GM18870 (cell line): ENCODE results near the gene CXCL13.
"Not testable (repeated sequence)": the region's sequence is repeated elsewhere in the genome, so short reads cannot be mapped to it uniquely, and the experiment has no call there.

Source experiments
- ATAC-seq: cut with Tn5 transposase; IDR thresholded peaks from one replicate; pipeline ENCODE4 v1.9.1; 2021; ENCODE audit warnings: moderate library complexity; ENCODE audit not compliant: unreplicated experiment

Gene CXCL13

DNA sequence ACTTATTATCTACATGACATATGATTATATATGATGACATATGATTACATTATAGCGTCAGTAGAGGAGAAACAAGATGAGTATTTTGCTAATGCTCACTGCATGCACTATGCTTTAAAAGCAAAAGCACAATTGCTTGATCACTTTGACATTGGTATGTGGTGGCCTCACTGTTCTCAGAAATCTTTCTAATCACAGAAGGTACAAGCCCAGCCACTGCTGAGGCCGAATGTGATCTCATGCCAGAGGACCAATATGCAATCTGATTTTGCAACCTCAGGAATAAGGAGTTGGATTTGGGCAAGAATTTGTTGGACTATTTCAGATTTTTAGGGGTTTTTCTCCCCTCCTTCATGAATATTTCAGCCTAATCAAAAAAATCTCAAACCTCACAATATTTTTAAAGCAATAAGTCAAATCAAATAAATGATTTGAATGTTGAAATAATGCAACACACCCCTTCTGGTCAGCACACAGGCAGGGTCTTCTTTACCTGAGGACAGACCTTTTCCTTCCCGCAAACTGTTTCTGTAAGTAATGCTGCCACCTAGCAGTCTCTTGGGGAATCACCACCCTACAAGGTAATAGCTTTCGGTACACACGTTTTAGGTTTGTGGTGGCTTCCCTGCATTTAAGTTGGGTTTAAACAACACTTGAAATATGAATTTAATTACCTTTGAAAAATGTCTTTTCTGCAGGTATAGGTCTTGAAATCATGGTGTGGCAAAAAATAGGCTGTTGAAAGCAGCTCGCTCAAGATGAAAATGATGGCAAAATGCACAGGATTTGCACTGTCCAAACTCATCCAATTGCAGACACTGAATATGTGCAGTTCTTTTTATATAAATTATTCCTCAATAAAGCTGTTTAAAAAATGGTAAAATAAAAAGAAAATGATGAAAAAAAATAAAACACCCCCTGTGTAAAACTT lies 4.8 kb upstream of the CXCL13 start:
- ATAC-seq: no peak

DNA sequence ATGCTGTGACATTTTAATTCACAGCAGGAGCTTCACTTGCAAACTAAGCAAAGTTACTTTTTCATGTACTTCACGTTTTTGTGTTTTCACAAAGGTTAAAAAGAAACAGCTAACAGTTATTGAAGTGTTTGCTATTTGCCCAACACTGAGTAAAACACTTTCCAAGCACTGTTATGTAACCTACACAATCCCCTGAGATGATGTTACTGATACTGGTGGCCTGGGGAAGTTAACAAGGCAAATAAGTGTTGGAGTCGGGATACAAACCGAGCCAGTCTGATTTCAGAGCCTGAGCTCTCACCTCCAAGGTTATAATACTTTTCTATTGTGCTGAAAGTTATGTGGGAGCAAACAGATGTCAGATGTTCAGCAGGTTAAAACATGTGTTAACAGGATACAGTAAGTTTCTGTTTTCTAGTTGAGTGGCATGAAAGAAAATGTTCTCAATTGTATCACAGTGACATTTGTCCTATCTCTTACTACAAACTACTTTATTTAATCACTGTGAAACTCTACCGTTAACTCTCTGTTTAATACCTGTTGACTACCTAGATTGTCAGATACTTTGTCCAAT lies 3.9 kb upstream of the CXCL13 start:
- ATAC-seq: peak; percentile 51

DNA sequence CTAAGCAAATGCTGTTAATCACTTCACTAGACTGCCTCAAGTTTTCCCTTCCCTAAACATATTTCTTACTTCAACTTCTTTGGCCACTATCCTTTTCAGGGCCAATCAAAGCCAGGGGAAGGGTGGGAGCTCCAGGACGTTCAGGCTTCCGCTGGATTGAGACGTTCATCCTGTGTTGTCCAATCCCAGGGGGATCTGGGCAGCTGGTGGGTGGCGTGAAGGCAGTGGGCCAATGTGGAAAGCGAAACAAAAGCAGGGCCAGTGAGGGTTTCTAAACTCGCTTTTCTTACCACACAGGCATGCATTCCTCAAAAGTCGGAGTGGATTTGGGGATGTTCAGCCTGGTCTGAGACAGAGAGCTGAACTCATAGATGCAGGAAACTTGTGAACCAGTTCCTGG lies 7.6 kb downstream of the CXCL13 start:
- ATAC-seq: no peak

DNA sequence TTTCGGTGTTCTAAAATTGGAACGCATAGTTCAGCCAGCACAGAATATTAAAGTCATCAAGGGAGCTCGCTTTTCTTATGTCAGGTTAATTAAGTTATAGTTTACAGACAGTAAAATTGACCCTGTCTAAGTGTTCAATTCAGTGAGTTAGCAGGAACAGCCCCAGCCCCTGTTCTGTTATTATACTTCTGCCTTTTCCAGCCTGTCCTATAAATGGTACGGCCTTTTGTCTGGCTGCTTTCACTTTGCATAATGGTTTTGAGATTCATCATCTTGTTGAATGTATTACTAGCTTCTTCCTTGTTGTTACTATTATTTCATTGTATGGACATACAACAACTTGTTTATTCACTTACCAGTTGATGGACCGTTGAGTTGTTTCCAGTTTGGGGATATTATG lies 9.5 kb downstream of the CXCL13 start:
- no peak for ATAC-seq

DNA sequence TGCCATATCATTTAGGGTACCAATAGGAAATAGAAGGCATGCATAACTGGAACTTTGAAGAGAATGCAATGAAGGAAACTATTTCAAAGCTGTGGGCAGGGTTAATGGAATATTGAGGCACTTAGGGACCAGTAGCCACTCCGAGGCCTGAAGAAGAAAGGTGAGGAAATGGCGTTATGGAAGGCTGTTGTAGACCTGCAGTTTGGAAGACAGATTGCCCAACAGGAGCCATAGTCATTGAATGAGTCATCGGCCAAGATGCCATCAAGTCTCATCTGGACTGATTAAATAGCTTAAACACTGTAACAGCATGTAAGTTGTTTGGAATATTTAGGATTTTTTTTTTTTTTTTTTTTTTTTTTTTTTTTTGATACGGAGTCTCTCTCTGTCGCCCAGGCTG lies 11.6 kb downstream of the CXCL13 start:
- no peak for ATAC-seq

DNA sequence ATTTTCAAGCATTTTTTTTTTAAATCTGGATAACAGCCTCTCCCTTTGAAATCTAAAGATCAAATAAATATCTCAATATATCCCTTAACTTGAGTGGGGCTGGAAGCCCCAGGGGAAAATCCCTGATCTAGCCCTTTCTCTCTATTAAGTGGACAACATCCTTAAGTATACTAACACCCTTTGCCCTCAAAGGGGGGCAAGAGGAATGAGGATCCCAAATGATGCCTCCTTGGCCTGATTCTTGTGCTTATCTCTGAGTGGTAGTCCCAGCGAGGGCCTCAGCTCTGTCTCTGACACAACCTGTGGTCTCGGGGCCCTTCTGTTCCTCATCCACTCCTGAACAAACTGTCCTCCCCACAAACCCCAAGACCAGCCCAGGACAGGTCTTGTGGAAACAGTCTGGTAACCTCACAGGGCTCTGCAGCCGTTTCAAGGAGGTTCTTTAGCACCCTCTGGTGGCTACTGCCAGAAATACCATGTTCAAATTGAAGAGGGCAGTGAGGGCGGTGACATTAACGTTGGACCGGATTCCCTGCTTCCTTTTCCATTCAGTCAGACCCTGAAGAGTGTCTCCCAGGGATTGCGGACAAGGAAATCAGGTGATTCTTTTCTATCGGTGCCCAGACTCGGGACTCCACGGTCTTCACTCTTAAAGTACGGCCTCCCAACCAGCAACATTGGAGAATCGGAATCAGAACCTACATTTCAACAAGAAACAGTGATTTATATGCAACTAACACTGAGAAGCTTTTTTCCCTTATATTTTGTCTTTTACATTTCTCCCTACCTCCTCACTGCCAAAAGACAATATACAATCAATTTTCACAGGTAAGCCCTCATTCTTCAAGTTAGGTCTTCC lies 13.0 kb downstream of the CXCL13 start:
- peak; percentile 82 for ATAC-seq

DNA sequence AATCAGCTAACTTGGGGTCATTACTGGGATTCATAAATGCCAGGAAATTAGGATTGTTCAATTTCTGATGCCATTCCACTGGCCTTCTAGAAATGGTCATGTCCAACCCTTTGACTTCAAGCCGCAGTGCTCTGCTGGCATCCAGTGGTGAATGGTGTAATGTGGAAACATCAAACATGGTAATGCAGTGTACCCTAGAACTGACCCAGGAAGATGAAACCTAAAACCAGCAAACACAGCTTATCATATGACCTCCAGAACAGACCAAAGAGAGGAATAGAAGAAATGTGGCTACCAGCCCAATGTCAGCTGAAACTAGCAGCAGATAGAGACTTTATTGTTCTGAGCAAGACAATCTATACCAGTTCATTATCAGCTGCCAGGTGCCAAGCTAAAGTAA lies 13.8 kb downstream of the CXCL13 start:
- ATAC-seq: no peak

DNA sequence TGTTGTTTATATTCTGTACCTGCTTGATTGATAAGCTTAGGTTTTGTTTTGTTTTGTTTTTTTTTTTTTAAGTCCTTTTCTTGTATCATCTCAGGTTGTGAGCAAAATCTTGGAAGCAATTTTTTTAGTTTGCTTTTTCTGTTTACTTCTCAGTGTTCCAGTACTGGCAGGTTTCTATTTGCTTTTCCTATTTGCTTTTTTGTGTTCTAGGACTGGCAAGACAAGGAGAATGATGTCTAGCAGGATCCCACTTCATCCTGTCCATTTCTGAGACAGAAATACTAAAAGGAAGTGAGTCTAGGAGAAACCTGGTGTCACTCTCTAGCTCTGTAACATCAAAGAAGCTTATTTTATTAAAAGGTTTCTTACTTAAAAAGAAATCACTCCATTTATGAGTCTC lies 15.6 kb downstream of the CXCL13 start:
- no peak for ATAC-seq

DNA sequence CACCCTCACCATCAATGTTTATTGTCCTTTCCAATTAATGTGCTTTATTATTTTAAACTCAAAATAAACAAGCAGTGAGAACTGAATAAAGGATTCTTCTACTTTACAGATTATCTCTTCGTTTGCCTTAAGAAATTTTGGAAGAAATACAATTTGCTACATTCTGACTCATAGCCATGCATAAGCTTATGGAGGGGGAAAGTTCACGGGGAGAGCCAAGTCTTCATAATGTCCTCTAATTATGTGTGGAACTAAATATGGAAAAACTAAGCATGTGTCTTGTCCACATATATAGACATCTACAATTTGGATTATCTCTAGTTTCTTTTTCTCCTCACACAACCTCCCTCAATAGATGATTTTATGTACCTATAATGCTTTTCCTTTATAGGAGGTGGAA lies 17.5 kb downstream of the CXCL13 start:
- ATAC-seq: no peak

DNA sequence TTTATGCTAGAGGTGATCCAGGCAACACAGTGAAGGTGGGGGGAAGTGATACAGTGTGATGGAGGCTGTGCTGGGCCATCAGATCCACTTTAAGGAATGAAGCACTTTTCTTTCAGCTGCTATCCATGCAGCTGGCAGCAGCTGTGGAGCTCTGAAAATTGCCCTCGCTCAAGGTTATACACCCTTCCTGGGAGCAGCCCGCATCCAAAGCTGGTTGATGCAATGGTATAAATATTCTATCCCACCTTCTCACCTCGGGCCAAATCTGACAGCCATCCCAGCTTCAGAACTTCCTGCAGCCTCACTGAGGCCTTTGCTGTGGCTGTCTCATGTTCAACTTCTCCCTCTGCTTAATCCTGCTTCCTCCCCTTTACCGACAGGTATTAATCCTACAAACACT lies 18.6 kb downstream of the CXCL13 start:
- ATAC-seq: no peak

DNA sequence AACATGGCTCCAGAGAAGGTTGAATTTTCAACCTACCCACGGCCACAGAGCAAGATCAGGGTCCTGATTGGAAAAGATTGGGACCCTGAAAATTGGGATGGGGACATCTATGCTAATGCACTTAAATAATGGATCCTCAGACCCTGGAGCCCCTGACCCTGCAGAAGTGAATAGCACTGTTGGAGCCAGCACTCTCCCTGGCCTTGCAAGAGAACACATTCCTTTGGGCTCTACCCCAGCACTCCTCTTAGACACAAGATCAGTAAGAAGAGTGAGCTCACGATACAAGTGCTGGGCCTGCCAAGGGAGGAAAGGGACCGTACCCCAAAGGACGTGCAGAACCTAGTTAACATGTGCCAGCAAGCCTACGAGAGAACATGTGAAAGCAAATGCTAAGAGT lies 19.9 kb downstream of the CXCL13 start:
- no peak for ATAC-seq

DNA sequence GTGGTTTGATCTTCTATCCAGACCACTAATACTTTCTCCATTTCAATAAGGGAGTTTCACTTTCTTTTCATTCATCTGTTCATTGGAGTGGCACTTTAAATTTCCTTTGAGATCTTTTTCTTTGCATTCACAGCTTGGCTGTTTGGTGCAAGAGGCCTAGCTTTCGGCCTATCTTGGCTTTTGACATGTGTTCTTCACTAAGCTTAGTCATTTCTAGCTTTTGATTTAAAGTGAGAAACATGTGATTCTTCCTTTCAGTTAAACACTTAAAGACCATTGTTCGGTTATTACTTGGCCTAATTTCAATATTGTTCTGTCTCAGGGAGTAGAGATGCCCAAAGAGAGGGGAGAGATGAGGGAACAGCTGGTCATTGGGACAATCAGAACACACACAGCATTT lies 24.3 kb downstream of the CXCL13 start:
- ATAC-seq: peak; percentile 95

DNA sequence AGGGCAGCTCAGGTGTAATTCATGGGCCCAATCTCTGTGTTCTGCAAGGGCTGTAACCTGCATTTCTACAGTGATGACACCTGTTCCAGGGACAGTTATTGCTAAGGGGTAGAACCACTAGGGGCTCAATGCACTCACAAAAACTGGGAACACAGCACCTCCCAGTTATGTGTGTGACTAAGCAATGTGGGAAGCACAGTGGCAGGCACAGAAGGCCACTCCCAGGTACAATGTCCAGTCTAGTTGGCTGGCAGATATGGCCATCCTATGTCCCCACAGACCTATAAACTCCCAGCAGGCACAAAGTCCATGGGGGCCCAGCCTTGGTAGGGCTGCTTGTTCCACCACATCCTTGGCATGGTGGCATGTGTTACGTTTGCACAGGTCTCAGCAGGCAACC lies 25.7 kb downstream of the CXCL13 start:
- ATAC-seq: no peak

DNA sequence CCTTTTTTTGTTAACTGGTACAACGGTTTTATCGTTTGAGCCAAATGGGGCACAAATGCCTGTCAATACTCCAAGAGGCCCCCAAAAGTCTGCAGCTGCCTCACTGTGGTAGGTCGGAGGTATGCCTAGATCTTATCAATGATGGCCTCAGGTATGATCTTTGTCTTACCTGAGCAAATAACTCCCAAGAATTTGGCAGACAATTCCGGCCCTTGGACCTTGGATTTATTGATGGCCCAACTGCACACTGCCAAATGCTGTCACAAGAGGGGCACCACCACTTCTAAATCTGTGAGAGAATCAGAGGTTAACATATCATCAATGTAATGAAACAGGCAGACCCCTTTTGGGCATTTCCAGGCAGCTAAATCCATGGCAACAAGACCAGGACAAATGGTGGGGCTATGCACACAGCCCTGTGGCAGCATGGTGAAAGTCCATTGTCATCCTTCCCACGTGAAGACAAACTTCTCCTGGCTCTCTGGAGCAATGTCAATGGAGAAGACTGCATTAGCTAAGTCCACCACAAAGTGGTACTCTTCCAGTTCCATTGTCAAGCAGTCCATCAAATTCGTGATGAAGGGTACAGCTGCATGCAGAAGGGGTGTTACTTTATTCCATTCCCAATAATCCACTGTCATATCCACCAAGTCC lies 28.6 kb downstream of the CXCL13 start:
- ATAC-seq: no peak

DNA sequence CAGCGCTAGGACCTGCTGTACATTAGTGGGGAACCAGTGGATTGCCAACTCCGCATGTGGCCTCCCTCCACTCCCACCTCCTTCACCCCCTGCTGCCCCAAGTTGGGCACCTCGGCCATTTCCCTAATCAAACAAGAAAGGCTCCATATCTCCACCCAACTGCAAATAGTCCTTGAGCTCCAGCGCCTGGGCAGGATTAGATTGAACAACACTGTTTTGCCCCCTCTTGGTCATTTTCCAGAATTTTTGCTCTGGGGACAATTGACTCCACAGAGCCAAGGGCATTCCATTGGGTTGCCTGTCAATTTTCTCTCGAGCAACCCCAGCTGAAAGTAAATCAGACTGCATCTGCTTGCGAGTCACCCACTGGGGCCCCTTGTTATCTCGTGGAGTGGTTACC lies 29.6 kb downstream of the CXCL13 start:
- ATAC-seq: no peak

DNA sequence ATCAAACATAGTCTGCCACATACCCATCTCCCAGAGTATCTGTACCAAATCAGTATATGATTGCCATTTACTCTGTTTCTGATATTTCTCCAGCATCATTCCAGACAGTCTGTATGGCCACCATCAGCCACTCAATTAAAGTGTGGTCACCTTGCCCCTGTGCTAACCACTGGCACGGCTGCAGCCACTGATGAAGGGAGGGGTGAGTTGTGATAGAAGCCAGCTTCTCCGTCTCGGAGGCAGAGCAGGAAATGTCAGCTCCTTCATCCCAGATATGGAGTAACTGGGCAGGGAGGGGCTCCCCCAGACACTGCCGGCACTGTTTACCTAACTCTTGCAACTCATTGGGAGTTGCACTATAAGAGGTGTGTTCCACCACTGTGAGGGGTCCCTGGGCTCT lies 30.3 kb downstream of the CXCL13 start:
- no peak for ATAC-seq

DNA sequence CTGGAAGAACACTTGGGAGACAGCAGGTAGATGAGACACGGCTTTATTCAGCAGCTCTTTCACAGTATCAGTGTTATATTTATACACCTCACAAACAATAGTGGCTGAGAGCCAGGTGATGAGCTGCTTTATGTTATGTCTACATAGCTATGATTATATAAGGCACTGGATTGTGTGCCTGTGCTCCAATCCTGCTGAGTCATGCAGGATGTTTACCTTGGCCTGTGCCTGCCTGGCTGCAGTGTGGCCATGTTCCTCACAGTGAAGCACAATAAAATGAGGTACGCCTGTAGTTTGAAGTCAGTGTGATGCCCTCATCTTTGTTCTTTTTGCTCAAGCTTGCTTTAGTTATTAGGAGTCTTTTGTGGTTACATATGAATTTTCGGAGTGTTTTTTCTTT lies 31.3 kb downstream of the CXCL13 start:
- ATAC-seq: no peak

DNA sequence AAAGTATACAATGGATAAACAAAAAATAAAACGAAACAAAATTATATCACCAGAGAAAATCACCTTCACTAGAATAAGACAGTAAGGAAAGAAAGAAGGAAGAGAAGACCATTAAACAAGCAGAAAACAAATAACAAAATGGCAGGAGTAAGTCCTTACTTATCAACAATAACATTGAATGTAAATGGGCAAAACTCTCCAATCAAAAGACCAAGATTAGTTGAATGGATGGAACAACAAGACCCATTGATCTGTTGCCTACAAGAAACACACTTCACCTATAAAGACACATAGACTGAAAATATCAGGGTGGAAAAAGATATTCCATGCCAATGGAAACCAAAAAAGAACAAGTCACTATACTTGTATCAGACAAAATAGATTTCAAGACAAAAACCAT lies 38.4 kb downstream of the CXCL13 start:
- not testable (repeated sequence) for ATAC-seq

DNA sequence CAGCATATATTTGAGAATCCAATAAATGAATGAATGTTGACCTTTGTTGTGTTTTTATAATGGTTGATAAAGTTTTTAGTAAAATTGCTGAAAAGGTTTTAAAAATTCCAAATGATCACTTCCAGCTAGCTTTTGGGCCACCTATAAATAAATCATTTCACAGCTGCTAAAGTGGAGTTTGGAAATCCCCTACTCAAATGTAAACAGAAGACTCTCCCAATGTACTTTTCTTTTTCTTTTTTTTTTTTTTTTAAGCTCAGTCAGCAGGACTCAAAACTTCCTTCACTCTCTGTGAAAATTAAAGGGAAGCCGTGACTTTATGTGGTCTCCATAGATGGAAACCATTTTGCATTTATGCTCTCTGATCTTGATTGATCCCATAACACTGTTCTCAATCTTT lies 45.2 kb downstream of the CXCL13 start:
- ATAC-seq: no peak

DNA sequence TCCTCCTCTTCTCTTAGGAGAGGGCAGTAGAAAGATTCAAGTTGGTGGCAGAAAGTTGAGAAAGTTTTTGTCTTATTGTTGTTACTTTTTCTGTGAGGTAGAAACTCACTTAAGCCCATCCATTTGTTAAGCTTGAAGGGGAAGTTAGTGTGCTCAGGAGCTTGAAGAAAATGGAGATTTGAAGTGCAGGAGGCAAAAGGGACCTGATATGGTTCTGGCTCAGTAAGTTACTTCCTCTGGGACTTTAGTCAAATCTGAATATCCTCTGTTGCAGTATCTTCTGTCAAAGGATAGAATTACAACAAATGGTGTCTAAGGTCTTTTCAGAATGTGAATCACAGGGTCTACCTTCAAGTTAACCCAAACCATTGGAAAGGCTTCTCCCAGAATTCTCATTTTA lies 46.2 kb downstream of the CXCL13 start:
- no peak for ATAC-seq

DNA sequence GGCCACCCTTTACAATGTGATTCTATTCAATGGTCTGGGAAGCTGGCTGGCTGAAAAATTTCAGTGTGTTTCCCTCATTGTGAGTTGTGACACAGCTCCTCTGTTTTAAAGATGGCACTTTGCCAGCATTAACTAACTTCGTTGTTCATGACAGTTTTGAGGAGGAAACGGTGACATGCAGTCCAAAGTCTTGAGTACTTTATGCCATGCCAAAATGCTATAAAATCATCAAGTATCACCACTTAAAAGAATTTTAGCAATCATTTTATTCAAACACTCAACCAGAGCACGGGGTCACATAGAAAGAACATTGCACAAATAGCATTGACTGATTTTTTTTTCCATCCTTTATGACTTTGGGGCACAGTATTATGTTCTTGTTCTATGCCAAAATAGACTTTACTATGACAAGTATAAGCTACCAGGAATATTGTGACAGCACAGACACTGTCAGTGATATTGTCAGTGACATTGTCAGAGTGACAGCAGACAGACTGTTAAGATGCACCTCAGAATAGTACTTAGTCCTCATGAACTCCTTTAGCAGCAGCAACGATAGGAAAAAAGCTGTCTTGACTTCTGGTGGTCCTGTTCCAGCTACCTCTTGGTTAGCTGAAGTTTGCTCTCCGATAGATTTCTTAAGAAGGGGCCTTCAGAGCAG lies 46.7 kb downstream of the CXCL13 start:
- no peak for ATAC-seq
